Activated T-helper 1 cell treated with anti-CD3 and anti-CD28 coated beads, Interleukin-2, amount 50 U/mL, for 16 hours (primary cell): Measurements from ENCODE around the gene SMYD1.
"Not testable (repeated sequence)": the region's sequence is repeated elsewhere in the genome, so short reads cannot be mapped to it uniquely, and the experiment has no call there.

Experiments used
- DNase-seq, 2 donors: peaks; one replicate each; pipeline ENCODE4 v3.0.0-alpha.2; 2020; ENCODE audit warnings: low read depth in 1 of 2, low spot score in 1 of 2

SMYD1 gene

DNA sequence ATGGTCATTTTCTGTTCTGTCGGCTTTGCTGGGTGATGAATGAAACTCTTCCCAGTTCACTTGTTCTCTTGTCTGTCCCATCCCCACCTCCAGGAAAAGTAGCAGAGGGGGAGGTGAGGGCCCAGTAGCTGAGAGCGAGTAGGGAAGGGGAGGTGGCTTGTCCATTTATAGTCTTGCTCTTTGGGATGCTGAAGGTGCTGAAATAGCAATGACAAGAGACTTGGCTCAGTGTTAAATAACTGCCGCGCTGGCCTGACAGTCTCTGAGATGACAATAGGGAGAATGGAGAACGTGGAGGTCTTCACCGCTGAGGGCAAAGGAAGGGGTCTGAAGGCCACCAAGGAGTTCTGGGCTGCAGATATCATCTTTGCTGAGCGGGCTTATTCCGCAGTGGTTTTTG lies at the start of gene SMYD1:
Gene SMYD1 (plus strand): TSS at position 228 of the 400 bp plus-strand sequence. CDS start 40 bp downstream, at position 268.
- no peak for DNase-seq

- not testable (repeated sequence) for DNase-seq
These were observed 49.4 kb upstream of the SMYD1 start for GRCh38 chr2:88018077-88018805.

- DNase-seq = no peak
These were observed 48.7 kb upstream of the SMYD1 start for GRCh38 chr2:88018909-88019308.

DNA sequence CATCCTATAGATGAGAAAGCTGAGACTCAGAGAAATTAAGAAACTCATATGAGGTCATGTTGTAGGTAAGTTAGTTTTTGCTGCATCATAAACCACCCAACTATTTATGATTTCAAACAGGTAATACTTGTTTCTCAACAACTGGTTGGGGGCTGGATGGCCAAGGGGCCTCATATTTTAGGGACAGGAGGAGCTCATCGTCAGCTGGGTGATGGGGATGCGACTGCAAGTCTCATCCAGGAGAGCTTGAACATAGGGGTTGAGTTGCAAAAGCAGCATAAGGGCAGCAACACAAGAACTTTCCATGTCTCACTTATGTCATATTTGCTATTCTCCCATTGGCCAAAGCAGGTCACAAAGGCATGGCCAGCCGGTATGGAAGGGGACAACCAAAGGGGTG lies 47.6 kb upstream of the SMYD1 start:
- DNase-seq = no peak

GRCh38 chr2:88022669-88022921 lies 45.0 kb upstream of the SMYD1 start:
- DNase-seq = no peak

- no peak for DNase-seq
These were observed 43.1 kb upstream of the SMYD1 start for GRCh38 chr2:88024509-88024908.

GRCh38 chr2:88027697-88028389 lies 39.8 kb upstream of the SMYD1 start:
- no peak for DNase-seq

GRCh38 chr2:88028931-88029330 lies 38.7 kb upstream of the SMYD1 start:
- no peak for DNase-seq

- no peak for DNase-seq
These were observed 35.4 kb upstream of the SMYD1 start for GRCh38 chr2:88032070-88032702.

GRCh38 chr2:88036182-88036581 lies 31.4 kb upstream of the SMYD1 start:
- no peak for DNase-seq

DNA sequence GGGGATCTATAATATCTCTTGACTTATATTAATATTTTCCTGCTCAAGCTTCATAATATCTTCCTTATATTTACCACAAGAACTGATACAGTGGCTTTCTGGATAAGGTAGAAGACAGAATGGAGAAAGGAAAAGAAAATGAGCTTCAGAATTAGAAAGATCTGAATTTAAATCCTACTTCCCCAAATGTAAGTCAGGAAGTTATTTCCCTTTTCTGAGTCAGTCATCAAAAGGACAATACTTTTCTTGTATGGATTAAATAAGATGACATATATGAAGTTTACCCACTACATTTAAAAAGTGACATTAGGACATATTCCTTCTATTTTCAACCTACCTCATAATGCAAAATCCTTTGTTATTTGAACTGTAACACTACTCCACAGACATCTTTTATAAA lies 31.0 kb upstream of the SMYD1 start:
- DNase-seq = no peak

- no peak for DNase-seq
These were observed 29.1 kb upstream of the SMYD1 start for GRCh38 chr2:88038263-88039105.

GRCh38 chr2:88042476-88042875 lies 25.1 kb upstream of the SMYD1 start:
- no peak for DNase-seq

DNA sequence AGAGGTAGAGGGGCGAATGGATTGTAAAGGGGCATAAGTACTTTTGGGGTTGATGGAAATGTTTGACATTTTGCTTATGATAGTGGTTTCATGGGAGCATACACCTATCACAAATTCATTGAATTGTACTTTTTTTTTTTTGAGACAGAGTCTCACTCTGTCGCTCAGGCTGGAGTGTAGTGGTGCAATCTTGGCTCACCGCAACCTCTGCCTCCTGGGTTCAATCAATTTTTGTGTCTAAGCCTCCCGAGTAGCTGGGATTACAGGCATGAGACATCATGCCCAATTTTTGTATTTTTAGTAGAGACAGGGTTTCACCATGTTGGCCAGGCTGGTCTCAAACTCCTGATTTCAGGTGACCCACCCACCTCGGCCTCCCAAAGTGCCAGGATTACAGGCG lies 22.1 kb upstream of the SMYD1 start:
- not testable (repeated sequence) for DNase-seq

DNA sequence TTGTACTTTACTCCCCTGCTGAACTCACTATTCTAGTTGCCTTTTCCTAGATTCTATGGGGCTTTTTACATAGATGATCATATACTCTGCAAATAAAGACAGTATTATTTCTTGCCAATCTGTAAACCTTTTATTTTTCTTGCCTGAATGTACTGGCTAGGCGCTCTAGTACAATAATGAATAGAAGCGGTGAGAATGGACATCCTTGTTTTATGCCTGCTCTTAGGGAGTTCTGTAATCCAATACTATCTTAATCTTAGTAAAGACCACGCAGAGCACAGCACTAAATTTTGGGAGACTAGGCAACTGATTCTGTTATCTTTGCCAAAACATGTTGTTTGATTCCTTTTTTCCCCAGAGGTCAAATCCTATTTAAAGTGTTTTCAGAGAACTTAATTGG lies 19.1 kb upstream of the SMYD1 start:
- DNase-seq = no peak

DNA sequence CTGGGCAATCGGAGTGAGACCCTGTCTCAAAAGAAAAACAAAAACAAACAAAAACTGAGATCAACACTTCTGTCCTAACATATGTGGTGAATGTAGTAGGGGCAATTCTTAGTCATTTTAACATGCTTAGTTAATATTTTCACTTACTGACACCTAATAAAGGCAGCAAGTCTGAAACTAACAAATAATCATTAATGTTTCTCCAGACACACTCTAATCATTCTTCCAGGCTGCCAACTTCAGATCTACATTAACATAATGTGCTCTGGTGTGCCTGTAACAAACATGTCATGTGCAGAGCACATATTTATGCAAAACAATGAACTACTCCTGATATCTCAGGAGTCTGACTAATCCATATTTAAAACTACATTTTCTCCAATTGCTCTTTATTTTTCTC lies 18.0 kb upstream of the SMYD1 start:
- DNase-seq = no peak

GRCh38 chr2:88051792-88052191 lies 15.8 kb upstream of the SMYD1 start:
- no peak for DNase-seq

GRCh38 chr2:88053296-88053695 lies 14.3 kb upstream of the SMYD1 start:
- DNase-seq = no peak

- no peak for DNase-seq
These were observed 13.5 kb upstream of the SMYD1 start for GRCh38 chr2:88053934-88054781.

DNA sequence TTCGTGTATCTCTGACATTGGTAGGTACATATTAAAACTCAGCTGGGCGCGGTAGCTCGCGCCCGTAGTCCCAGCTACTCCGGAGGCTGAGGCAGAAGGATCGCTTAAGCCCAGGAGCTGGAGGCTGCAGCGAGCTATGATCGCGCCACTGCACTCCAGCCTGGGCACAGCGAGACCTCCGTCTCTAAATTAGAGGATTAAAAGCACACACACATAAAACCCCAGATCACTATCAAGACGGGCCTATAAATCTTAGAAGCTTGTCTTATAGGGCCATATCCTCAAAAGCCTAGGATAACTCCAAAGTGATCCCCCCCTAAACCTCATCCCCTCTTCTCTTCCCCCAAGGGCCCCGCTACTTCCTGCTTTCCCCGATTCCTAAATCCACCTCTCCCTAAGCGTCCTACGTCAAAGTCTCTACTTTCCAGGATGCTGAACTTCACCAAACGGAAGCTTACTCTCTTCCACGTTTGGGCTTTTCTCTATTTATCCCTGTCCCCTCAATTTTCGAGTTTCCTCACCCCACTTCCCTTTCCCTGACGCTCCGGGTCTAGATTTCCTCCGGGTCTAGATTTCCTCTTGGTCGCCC lies 12.7 kb upstream of the SMYD1 start:
- DNase-seq = no peak
